ENCODE data around the gene TAB2. TPM values are rescaled to one million over a fixed set of nuclear protein-coding genes. Genes with fewer than 3 reads are reported as not detected.

TAB2 gene
- total RNA-seq, 3 donors from 2014 or later = 63.3 to 91.0 (median 75.8) TPM

- no peak for DNase-seq (ENCODE audit: low spot score in 2 of 2)
- Histone ChIP-seq H3K4me3 (no peak overlapping the region), H3K4me1 (no peaks in the 10 kb centered on the region), H3K27ac (no peak overlapping the region), H3K36me3 (no peaks in the 10 kb centered on the region), H3K27me3 (no peaks in the 10 kb centered on the region), H3K9me3 (no peaks in the 10 kb centered on the region)
- intact Hi-C loops (cut with DNase I; ENCODE audit: low total_unique reads) = no loop called here
- no peak for TF ChIP-seq CTCF (IDR thresholded peaks at IDR 0.05)
- no peak for TF ChIP-seq POLR2A (IDR thresholded peaks at IDR 0.05)
- no peak for TF ChIP-seq POLR2AphosphoS5 (IDR thresholded peaks at IDR 0.05)
Measured at GRCh38 chr6:149306967-149307366, 10.5 kb upstream of the TAB2 start.

GRCh38 chr6:149311293-149311692 is 6.2 kb upstream of the TAB2 start:
- H3K9me3 ChIP-seq = no peaks in the 10 kb centered on the region
- no peak overlapping the region for H3K27ac ChIP-seq
- TF ChIP-seq POLR2AphosphoS5 (IDR thresholded peaks at IDR 0.05) (no peak), POLR2A (IDR thresholded peaks at IDR 0.05) (no peak), CTCF (IDR thresholded peaks at IDR 0.05) (no peak)
- no peak for DNase-seq (ENCODE audit: low spot score in 2 of 2)
- no peak overlapping the region for H3K4me3 ChIP-seq
- no peaks in the 10 kb centered on the region for H3K27me3 ChIP-seq
- H3K4me1 ChIP-seq = no peaks in the 10 kb centered on the region
- intact Hi-C loops (cut with DNase I; ENCODE audit: low total_unique reads) = no loop called here
- no peaks in the 10 kb centered on the region for H3K36me3 ChIP-seq

DNA sequence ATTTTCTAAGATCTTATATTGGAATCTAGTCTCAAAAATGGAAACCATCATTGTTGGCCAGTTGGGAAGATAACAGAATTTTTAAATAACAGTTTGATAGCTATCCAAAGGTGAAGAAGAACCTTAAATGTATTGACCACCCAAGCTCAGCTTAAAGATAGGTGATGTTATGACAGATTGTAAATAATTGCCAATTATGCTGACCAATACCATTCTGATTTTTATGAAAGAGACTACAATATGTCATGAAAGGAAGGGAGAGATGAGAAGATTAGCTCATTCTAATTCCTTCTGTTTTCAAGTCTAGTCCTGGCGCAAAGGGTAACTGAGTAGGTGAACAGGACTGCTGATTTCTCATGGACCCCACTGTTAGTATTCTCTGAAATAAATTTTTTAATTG is 5.7 kb upstream of the TAB2 start:
- Histone ChIP-seq H3K36me3 (no peaks in the 10 kb centered on the region), H3K27me3 (no peaks in the 10 kb centered on the region), H3K4me1 (no peaks in the 10 kb centered on the region), H3K9me3 (no peaks in the 10 kb centered on the region), H3K4me3 (no peak overlapping the region), H3K27ac (no peak overlapping the region)
- DNase-seq (ENCODE audit: low spot score in 2 of 2) = no peak
- intact Hi-C loops (cut with DNase I; ENCODE audit: low total_unique reads) = no loop called here
- no peak for TF ChIP-seq POLR2AphosphoS5 (IDR thresholded peaks at IDR 0.05)
- no peak for TF ChIP-seq POLR2A (IDR thresholded peaks at IDR 0.05)
- TF ChIP-seq CTCF (IDR thresholded peaks at IDR 0.05) = no peak

DNA sequence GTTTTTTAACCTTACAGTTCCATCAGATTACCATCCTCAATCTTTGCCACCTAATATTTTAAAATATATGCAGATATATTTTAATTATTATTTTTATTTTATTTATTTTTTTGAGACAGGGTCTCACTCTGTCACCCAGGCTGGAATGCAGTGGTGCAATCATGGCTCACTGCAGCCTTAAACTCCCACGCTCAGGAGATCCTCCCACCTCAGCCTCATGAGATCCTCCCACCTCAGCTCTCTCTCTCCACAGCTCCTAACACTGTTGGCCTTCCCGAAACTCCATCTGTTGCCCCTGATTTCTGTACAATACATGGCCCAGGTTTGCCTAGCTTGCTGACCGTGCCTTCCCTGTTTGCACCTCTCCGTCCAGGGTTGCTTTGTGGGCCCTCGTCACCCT is 4.4 kb upstream of the TAB2 start:
- Histone ChIP-seq H3K9me3 (no peaks in the 10 kb centered on the region), H3K36me3 (no peaks in the 10 kb centered on the region), H3K27me3 (no peaks in the 10 kb centered on the region), H3K4me1 (no peaks in the 10 kb centered on the region), H3K27ac (no peak overlapping the region), H3K4me3 (no peak overlapping the region)
- TF ChIP-seq POLR2AphosphoS5 (IDR thresholded peaks at IDR 0.05) = no peak
- TF ChIP-seq CTCF (IDR thresholded peaks at IDR 0.05) = no peak
- TF ChIP-seq POLR2A (IDR thresholded peaks at IDR 0.05) = no peak
- intact Hi-C loops (cut with DNase I; ENCODE audit: low total_unique reads) = no loop called here
- DNase-seq (ENCODE audit: low spot score in 2 of 2) = no peak

- Histone ChIP-seq H3K9me3 (no peaks in the 10 kb centered on the region), H3K36me3 (no peaks in the 10 kb centered on the region), H3K4me1 (no peaks in the 10 kb centered on the region), H3K27ac (no peak overlapping the region), H3K27me3 (no peaks in the 10 kb centered on the region), H3K4me3 (no peak overlapping the region)
- no peak for DNase-seq (ENCODE audit: low spot score in 2 of 2)
- intact Hi-C loops (cut with DNase I; ENCODE audit: low total_unique reads) = no loop called here
- no peak for TF ChIP-seq POLR2A (IDR thresholded peaks at IDR 0.05)
- TF ChIP-seq POLR2AphosphoS5 (IDR thresholded peaks at IDR 0.05) = no peak
- TF ChIP-seq CTCF (IDR thresholded peaks at IDR 0.05) = no peak
Measured at GRCh38 chr6:149313861-149314260, 3.7 kb upstream of the TAB2 start.
